ENCODE measurements around the gene HS3ST5.

HS3ST5 gene

GRCh38 chr6:114162691-114163347 is 180.0 kb downstream of the HS3ST5 start:
- no peak for TF ChIP-seq CTCF (IDR thresholded peaks at IDR 0.05; ENCODE audit: insufficient read depth, low read depth, low read length, missing control alignments)
- no peak overlapping the region for H3K4me3 ChIP-seq (ENCODE audit: low read length)
- DNase-seq (ENCODE audit: low read depth) = no peak

GRCh38 chr6:114160881-114161280 is 181.9 kb downstream of the HS3ST5 start:
- no peak for DNase-seq (ENCODE audit: low read depth)
- H3K4me3 ChIP-seq (ENCODE audit: low read length) = no peak overlapping the region
- TF ChIP-seq CTCF (IDR thresholded peaks at IDR 0.05; ENCODE audit: insufficient read depth, low read depth, low read length, missing control alignments) = no peak

GRCh38 chr6:114159727-114160126 is 183.1 kb downstream of the HS3ST5 start:
- no peak for DNase-seq (ENCODE audit: low read depth)
- no peak overlapping the region for H3K4me3 ChIP-seq (ENCODE audit: low read length)
- no peak for TF ChIP-seq CTCF (IDR thresholded peaks at IDR 0.05; ENCODE audit: insufficient read depth, low read depth, low read length, missing control alignments)

- DNase-seq (ENCODE audit: low read depth) = no peak
- H3K4me3 ChIP-seq (ENCODE audit: low read length) = no peak overlapping the region
- no peak for TF ChIP-seq CTCF (IDR thresholded peaks at IDR 0.05; ENCODE audit: insufficient read depth, low read depth, low read length, missing control alignments)
These were observed 183.8 kb downstream of the HS3ST5 start for GRCh38 chr6:114158838-114159694.

GRCh38 chr6:114158411-114158810 is 184.4 kb downstream of the HS3ST5 start:
- no peak for DNase-seq (ENCODE audit: low read depth)
- TF ChIP-seq CTCF (IDR thresholded peaks at IDR 0.05; ENCODE audit: insufficient read depth, low read depth, low read length, missing control alignments) = no peak
- no peak overlapping the region for H3K4me3 ChIP-seq (ENCODE audit: low read length)

GRCh38 chr6:114157848-114158247 is 185.0 kb downstream of the HS3ST5 start:
- DNase-seq (ENCODE audit: low read depth) = no peak
- no peak for TF ChIP-seq CTCF (IDR thresholded peaks at IDR 0.05; ENCODE audit: insufficient read depth, low read depth, low read length, missing control alignments)
- H3K4me3 ChIP-seq (ENCODE audit: low read length) = no peak overlapping the region

Data from epithelial cell of esophagus (primary cell).